IPS-18a (cell line): ENCODE measurements around the gene CREB5.

Experiments
- H3K27ac ChIP-seq: one replicate; pipeline ENCODE4 v1.5.1; 2013; ENCODE audit warnings: low read length
- H3K27me3 ChIP-seq: one replicate; pipeline ENCODE4 v1.6.1; 2013; ENCODE audit warnings: mild to moderate bottlenecking, low read length; ENCODE audit not compliant: control insufficient read depth, insufficient read depth
- H3K36me3 ChIP-seq: one replicate; pipeline ENCODE4 v1.6.1; 2013; ENCODE audit warnings: low read depth, low read length; ENCODE audit not compliant: control insufficient read depth
- H3K4me1 ChIP-seq: one replicate; pipeline ENCODE4 v1.6.1; 2013; ENCODE audit warnings: low read depth, low read length; ENCODE audit not compliant: control insufficient read depth
- H3K4me3 ChIP-seq: one replicate; pipeline ENCODE4 v1.5.1; 2013; ENCODE audit warnings: low read length
- H3K9ac ChIP-seq: one replicate; pipeline ENCODE4 v1.6.1; 2013; ENCODE audit warnings: mild to moderate bottlenecking, low read length, moderate library complexity
- H3K9me3 ChIP-seq: one replicate; pipeline ENCODE4 v1.6.1; 2013; ENCODE audit warnings: low read depth, low read length; ENCODE audit not compliant: control insufficient read depth

CREB5 gene

GRCh38 chr7:28643584-28644340, 231.4 kb downstream of the CREB5 start:
- Histone ChIP-seq H3K9ac (no peak overlapping the region), H3K27me3 (no peaks in the 10 kb centered on the region)

GRCh38 chr7:28645866-28646265, 233.5 kb downstream of the CREB5 start:
- Histone ChIP-seq H3K4me1 (peaks cover 17% of the 10 kb centered on the region), H3K4me3 (no peak overlapping the region), H3K27ac (no peak overlapping the region), H3K36me3 (no peaks in the 10 kb centered on the region), H3K9ac (no peak overlapping the region), H3K27me3 (no peaks in the 10 kb centered on the region), H3K9me3 (no peaks in the 10 kb centered on the region)

More at GRCh38 chr7:28643584-28644340, 231.4 kb downstream of the CREB5 start:
- no peaks in the 10 kb centered on the region for H3K9me3 ChIP-seq
- no peak overlapping the region for H3K27ac ChIP-seq
- H3K36me3 ChIP-seq, result no peaks in the 10 kb centered on the region
- H3K4me1 ChIP-seq, result peaks cover 17% of the 10 kb centered on the region
- H3K4me3 ChIP-seq, result no peak overlapping the region

GRCh38 chr7:28646376-28647075, 234.2 kb downstream of the CREB5 start:
- no peaks in the 10 kb centered on the region for H3K9me3 ChIP-seq
- H3K27me3 ChIP-seq, result no peaks in the 10 kb centered on the region
- no peaks in the 10 kb centered on the region for H3K36me3 ChIP-seq
- H3K4me1 ChIP-seq, result peaks cover 17% of the 10 kb centered on the region
- no peak overlapping the region for H3K4me3 ChIP-seq
- no peak overlapping the region for H3K27ac ChIP-seq
- no peak overlapping the region for H3K9ac ChIP-seq

- Histone ChIP-seq H3K27me3 (no peaks in the 10 kb centered on the region), H3K27ac (no peak overlapping the region), H3K4me1 (peaks cover 17% of the 10 kb centered on the region), H3K36me3 (no peaks in the 10 kb centered on the region), H3K4me3 (no peak overlapping the region), H3K9me3 (no peaks in the 10 kb centered on the region), H3K9ac (no peak overlapping the region)
Measured at GRCh38 chr7:28647076-28647421, 234.7 kb downstream of the CREB5 start.

GRCh38 chr7:28649189-28649588, 236.9 kb downstream of the CREB5 start:
- Histone ChIP-seq H3K27ac (no peak overlapping the region), H3K27me3 (no peaks in the 10 kb centered on the region)

GRCh38 chr7:28649811-28650210, 237.5 kb downstream of the CREB5 start:
- Histone ChIP-seq H3K27ac (no peak overlapping the region), H3K27me3 (no peaks in the 10 kb centered on the region), H3K4me1 (no peaks in the 10 kb centered on the region), H3K9me3 (no peaks in the 10 kb centered on the region), H3K4me3 (no peak overlapping the region), H3K36me3 (no peaks in the 10 kb centered on the region), H3K9ac (no peak overlapping the region)

More at GRCh38 chr7:28649189-28649588, 236.9 kb downstream of the CREB5 start:
- Histone ChIP-seq H3K36me3 (no peaks in the 10 kb centered on the region), H3K9ac (no peak overlapping the region), H3K9me3 (no peaks in the 10 kb centered on the region), H3K4me1 (no peaks in the 10 kb centered on the region), H3K4me3 (no peak overlapping the region)

GRCh38 chr7:28654110-28654509, 241.8 kb downstream of the CREB5 start:
- Histone ChIP-seq H3K9me3 (no peaks in the 10 kb centered on the region), H3K9ac (no peak overlapping the region), H3K27ac (no peak overlapping the region), H3K4me1 (no peaks in the 10 kb centered on the region), H3K36me3 (no peaks in the 10 kb centered on the region), H3K4me3 (no peak overlapping the region), H3K27me3 (no peaks in the 10 kb centered on the region)

GRCh38 chr7:28656529-28656928, 244.2 kb downstream of the CREB5 start:
- no peak overlapping the region for H3K4me3 ChIP-seq
- H3K36me3 ChIP-seq, result no peaks in the 10 kb centered on the region
- H3K9me3 ChIP-seq, result peaks cover 5% of the 10 kb centered on the region

GRCh38 chr7:28658381-28658780, 246.1 kb downstream of the CREB5 start:
- Histone ChIP-seq H3K9ac (no peak overlapping the region), H3K4me3 (no peak overlapping the region), H3K36me3 (no peaks in the 10 kb centered on the region), H3K4me1 (no peaks in the 10 kb centered on the region), H3K27me3 (no peaks in the 10 kb centered on the region), H3K27ac (no peak overlapping the region), H3K9me3 (peaks cover 5% of the 10 kb centered on the region)

More at GRCh38 chr7:28656529-28656928, 244.2 kb downstream of the CREB5 start:
- no peaks in the 10 kb centered on the region for H3K4me1 ChIP-seq
- H3K27me3 ChIP-seq, result no peaks in the 10 kb centered on the region
- no peak overlapping the region for H3K9ac ChIP-seq
- H3K27ac ChIP-seq, result no peak overlapping the region

- no peaks in the 10 kb centered on the region for H3K36me3 ChIP-seq
- H3K9ac ChIP-seq, result no peak overlapping the region
- H3K27me3 ChIP-seq, result no peaks in the 10 kb centered on the region
- no peak overlapping the region for H3K27ac ChIP-seq
- H3K9me3 ChIP-seq, result peaks cover 5% of the 10 kb centered on the region
- no peak overlapping the region for H3K4me3 ChIP-seq
- no peaks in the 10 kb centered on the region for H3K4me1 ChIP-seq
Measured at GRCh38 chr7:28660132-28660531, 247.8 kb downstream of the CREB5 start.

- Histone ChIP-seq H3K36me3 (no peaks in the 10 kb centered on the region), H3K27me3 (no peaks in the 10 kb centered on the region), H3K4me3 (no peak overlapping the region), H3K27ac (no peak overlapping the region), H3K9me3 (peaks cover 5% of the 10 kb centered on the region), H3K4me1 (no peaks in the 10 kb centered on the region), H3K9ac (no peak overlapping the region)
Measured at GRCh38 chr7:28661826-28662595, 249.7 kb downstream of the CREB5 start.
